ENCODE measurements around the gene PGC. TPM values are rescaled to one million over a fixed set of nuclear protein-coding genes. Genes with fewer than 3 reads are reported as not detected.

PGC gene
- total and polyA plus RNA-seq, 9 of the 15 experiments (the other 6 are each of a cell fraction or from before 2014, with no cell fraction given) = 0.17 to 0.40 TPM; not detected in 7

GRCh38 chr6:41768545-41769308 lies 21.5 kb upstream of the PGC start (continued):
- TF ChIP-seq, protein P1, sequence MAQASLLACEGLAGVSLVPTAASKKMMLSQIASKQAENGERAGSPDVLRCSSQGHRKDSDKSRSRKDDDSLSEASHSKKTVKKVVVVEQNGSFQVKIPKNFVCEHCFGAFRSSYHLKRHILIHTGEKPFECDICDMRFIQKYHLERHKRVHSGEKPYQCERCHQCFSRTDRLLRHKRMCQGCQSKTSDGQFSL (CRISPR knock-in tag; IDR thresholded peaks at IDR 0.05) = no peak
- TF ChIP-seq, protein P1 (tag; IDR thresholded peaks at IDR 0.05) = no peak
- TF ChIP-seq ZNF316 (IDR thresholded peaks at IDR 0.05) (peak; percentile 44; the same call in 1 of the 2 replicates), TFAM (CRISPR knock-in tag; conservative IDR thresholded peaks at IDR 0.05) (no peak), ZNF184 (CRISPR knock-in tag; IDR thresholded peaks at IDR 0.05) (no peak), GATA2 (CRISPR knock-in tag; IDR thresholded peaks at IDR 0.05) (0 out of 2 replicates have a peak, but pooled peaks have one; percentile 27), SMAD4 (CRISPR knock-in tag; conservative IDR thresholded peaks at IDR 0.05) (0 out of 2 replicates have a peak, but pooled peaks have one; percentile 22), POLR3G (IDR thresholded peaks at IDR 0.05; ENCODE audit: extremely low read depth, insufficient read length, insufficient replicate concordance) (no peak), HDAC2 (IDR thresholded peaks at IDR 0.05) (peak; percentile 60; the same call in 1 of the 2 replicates), JUND (IDR thresholded peaks at IDR 0.05; ENCODE audit: borderline replicate concordance, low read depth, low read length) (no peak), JUND (tag; IDR thresholded peaks at IDR 0.05; ENCODE audit: borderline replicate concordance, low read depth, low read length) (peak; percentile 40; the same call in 1 of the 3 replicates), SMAD1 (IDR thresholded peaks at IDR 0.05; ENCODE audit: low read depth, low read length, partially characterized antibody) (no peak), NCOR1 (IDR thresholded peaks at IDR 0.05) (no peak), ZNF253 (CRISPR knock-in tag; conservative IDR thresholded peaks at IDR 0.05) (no peak), ZNF263 (CRISPR knock-in tag; IDR thresholded peaks at IDR 0.05; ENCODE audit: borderline replicate concordance) (peak; percentile 46), HEY1 (CRISPR knock-in tag; IDR thresholded peaks at IDR 0.05; ENCODE audit: borderline replicate concordance) (no peak), POLR3A (IDR thresholded peaks at IDR 0.05; ENCODE audit: borderline replicate concordance, extremely low read depth, insufficient read depth, insufficient read length) (no peak), ZNF584 (CRISPR knock-in tag; IDR thresholded peaks at IDR 0.05; ENCODE audit: low read depth) (0 out of 2 replicates have a peak, but pooled peaks have one; percentile 46)
- TF ChIP-seq, protein P2, sequence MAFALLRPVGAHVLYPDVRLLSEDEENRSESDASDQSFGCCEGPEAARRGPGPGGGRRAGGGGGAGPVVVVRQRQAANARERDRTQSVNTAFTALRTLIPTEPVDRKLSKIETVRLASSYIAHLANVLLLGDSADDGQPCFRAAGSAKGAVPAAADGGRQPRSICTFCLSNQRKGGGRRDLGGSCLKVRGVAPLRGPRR (CRISPR knock-in tag; IDR thresholded peaks at IDR 0.05) = no peak
- TF ChIP-seq, protein P3, sequence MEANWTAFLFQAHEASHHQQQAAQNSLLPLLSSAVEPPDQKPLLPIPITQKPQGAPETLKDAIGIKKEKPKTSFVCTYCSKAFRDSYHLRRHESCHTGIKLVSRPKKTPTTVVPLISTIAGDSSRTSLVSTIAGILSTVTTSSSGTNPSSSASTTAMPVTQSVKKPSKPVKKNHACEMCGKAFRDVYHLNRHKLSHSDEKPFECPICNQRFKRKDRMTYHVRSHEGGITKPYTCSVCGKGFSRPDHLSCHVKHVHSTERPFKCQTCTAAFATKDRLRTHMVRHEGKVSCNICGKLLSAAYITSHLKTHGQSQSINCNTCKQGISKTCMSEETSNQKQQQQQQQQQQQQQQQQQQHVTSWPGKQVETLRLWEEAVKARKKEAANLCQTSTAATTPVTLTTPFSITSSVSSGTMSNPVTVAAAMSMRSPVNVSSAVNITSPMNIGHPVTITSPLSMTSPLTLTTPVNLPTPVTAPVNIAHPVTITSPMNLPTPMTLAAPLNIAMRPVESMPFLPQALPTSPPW (CRISPR knock-in tag; IDR thresholded peaks at IDR 0.05) = peak; percentile 73
- TF ChIP-seq, protein P4, sequence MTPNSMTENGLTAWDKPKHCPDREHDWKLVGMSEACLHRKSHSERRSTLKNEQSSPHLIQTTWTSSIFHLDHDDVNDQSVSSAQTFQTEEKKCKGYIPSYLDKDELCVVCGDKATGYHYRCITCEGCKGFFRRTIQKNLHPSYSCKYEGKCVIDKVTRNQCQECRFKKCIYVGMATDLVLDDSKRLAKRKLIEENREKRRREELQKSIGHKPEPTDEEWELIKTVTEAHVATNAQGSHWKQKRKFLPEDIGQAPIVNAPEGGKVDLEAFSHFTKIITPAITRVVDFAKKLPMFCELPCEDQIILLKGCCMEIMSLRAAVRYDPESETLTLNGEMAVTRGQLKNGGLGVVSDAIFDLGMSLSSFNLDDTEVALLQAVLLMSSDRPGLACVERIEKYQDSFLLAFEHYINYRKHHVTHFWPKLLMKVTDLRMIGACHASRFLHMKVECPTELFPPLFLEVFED (CRISPR knock-in tag; conservative IDR thresholded peaks at IDR 0.05) = no peak
- TF ChIP-seq, protein P5, sequence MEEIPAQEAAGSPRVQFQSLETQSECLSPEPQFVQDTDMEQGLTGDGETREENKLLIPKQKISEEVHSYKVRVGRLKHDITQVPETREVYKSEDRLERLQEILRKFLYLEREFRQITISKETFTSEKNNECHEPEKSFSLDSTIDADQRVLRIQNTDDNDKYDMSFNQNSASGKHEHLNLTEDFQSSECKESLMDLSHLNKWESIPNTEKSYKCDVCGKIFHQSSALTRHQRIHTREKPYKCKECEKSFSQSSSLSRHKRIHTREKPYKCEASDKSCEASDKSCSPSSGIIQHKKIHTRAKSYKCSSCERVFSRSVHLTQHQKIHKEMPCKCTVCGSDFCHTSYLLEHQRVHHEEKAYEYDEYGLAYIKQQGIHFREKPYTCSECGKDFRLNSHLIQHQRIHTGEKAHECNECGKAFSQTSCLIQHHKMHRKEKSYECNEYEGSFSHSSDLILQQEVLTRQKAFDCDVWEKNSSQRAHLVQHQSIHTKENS (CRISPR knock-in tag; IDR thresholded peaks at IDR 0.05) = no peak
